ENCODE measurements around the gene SFT2D3.

DNA sequence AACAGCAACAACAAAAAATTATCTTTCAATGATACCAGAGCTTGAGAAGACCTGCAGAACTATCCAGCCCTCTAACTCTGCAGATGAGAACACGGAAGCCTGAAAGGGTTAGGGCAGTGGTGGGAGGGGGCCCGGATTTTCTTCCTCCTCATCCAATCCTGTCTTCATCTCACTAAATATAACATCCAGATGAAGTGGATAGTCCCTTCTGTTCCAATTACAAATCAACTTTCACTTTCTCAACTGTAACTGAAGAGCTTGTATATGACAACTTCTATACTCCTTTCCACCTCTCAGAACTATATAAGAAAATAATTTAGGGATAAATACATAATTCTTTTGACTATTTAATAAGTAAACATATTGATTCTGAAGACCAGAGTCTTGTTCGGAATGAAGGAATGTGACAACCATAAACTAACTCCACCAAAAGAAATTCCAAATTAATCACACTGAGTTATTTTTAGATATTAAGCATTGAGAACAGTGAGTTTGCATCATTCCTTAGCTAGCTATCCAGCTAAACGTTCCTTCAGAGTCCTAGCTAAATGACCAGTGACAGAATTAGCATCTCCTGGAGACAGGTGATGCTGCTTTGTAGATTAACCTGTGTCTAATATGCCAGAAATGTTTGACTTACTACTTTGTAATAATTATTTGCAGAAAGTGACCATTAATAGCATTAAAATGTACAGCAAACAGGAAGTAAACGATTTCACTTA lies 32.7 kb downstream of the SFT2D3 start:
- TF ChIP-seq EZH2phosphoT487 (IDR thresholded peaks at IDR 0.05; ENCODE audit: borderline replicate concordance): no peak
- no peak for TF ChIP-seq EZH2 (IDR thresholded peaks at IDR 0.05)
- TF ChIP-seq, protein P1, sequence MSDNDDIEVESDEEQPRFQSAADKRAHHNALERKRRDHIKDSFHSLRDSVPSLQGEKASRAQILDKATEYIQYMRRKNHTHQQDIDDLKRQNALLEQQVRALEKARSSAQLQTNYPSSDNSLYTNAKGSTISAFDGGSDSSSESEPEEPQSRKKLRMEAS (IDR thresholded peaks at IDR 0.05): no peak
- no peak for TF ChIP-seq CTCF (IDR thresholded peaks at IDR 0.05 in 2 of 3, conservative IDR thresholded peaks at IDR 0.05 in 1 of 3; ENCODE audit: borderline replicate concordance in 1 of 3, insufficient read depth in 1 of 3, low read depth in 2 of 3, low read length in 2 of 3)
- TF ChIP-seq POLR2A (IDR thresholded peaks at IDR 0.05; ENCODE audit: borderline replicate concordance, extremely low read depth, insufficient read depth, insufficient read length): no peak
- TF ChIP-seq POLR2AphosphoS5 (IDR thresholded peaks at IDR 0.05; ENCODE audit: low read depth, low read length): no peak
- no peak for TF ChIP-seq ZNF274 (IDR thresholded peaks at IDR 0.05; ENCODE audit: low read depth, low read length)
- no peak for TF ChIP-seq ZBTB33 (IDR thresholded peaks at IDR 0.05; ENCODE audit: extremely low read depth, insufficient replicate concordance, low read length)

Measured in HCT116 (cell line).